ENCODE measurements around the gene RPL5.

RPL5 gene

GRCh38 chr1:92820551-92820950 lies 11.3 kb upstream of the RPL5 start:
- no peak for DNase-seq

GRCh38 chr1:92822879-92823278 lies 9.0 kb upstream of the RPL5 start:
- DNase-seq, result no peak

- no peak for DNase-seq
Measured at GRCh38 chr1:92826792-92827191, 5.0 kb upstream of the RPL5 start.

- DNase-seq, result no peak
Measured at GRCh38 chr1:92831368-92831761, 475 bp upstream of the RPL5 start.

GRCh38 chr1:92832537-92833114 lies 786 bp downstream of the RPL5 start:
- peak in 1 of 2 donors; percentile 22 for DNase-seq

- DNase-seq, result peak in 1 of 2 donors; percentile 36
Measured at GRCh38 chr1:92833840-92834239, 2.0 kb downstream of the RPL5 start.

- no peak for DNase-seq
Measured at GRCh38 chr1:92834617-92835016, 2.8 kb downstream of the RPL5 start.

GRCh38 chr1:92837062-92837461 lies 5.2 kb downstream of the RPL5 start:
- DNase-seq, result no peak

- no peak for DNase-seq
Measured at GRCh38 chr1:92838519-92838918, 6.7 kb downstream of the RPL5 start.

- DNase-seq, result no peak
Measured at GRCh38 chr1:92839442-92839841, 7.6 kb downstream of the RPL5 start.

GRCh38 chr1:92840600-92840999 lies 8.8 kb downstream of the RPL5 start:
- DNase-seq, result no peak

- no peak for DNase-seq
Measured at GRCh38 chr1:92842082-92843045, 10.5 kb downstream of the RPL5 start.

- no peak for DNase-seq
Measured at GRCh38 chr1:92843046-92843423, 11.2 kb downstream of the RPL5 start.

- no peak for DNase-seq
Measured at GRCh38 chr1:92843429-92844352, 11.9 kb downstream of the RPL5 start.

- DNase-seq, result no peak
Measured at GRCh38 chr1:92844439-92844838, 12.6 kb downstream of the RPL5 start.

GRCh38 chr1:92845908-92846307 lies 14.1 kb downstream of the RPL5 start:
- DNase-seq, result no peak

GRCh38 chr1:92848201-92848600 lies 16.4 kb downstream of the RPL5 start:
- DNase-seq, result no peak

- DNase-seq, result no peak
Measured at GRCh38 chr1:92850019-92850418, 18.2 kb downstream of the RPL5 start.

- DNase-seq, result no peak
Measured at GRCh38 chr1:92851729-92852128, 19.9 kb downstream of the RPL5 start.

GRCh38 chr1:92853299-92853698 lies 21.5 kb downstream of the RPL5 start:
- peak in 1 of 2 donors; percentile 9 for DNase-seq

GRCh38 chr1:92854101-92854785 lies 22.4 kb downstream of the RPL5 start:
- no peak for DNase-seq

- DNase-seq, result no peak
Measured at GRCh38 chr1:92855236-92855635, 23.4 kb downstream of the RPL5 start.

- DNase-seq, result no peak
Measured at GRCh38 chr1:92857817-92858216, 26.0 kb downstream of the RPL5 start.
